Measurements from ENCODE around the gene LLGL1.

The LLGL1 gene

DNA sequence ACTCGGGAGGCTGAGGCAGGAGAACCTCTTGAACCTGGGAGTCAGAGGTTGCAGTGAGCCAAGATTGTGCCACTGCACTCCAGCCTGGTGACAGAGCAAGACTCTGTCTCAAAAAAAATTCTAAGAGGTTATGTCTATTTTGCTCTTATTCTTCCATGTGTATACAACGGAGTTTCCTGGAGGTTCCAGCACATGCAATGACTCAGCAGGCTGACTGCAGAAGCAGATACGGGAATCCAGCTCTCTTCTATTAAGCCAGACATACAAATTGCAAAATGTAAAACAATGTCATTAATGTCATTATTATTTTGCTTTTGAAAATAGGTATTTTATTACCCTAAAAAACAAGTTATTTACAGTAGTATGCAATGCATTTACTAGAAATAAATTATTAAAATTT is 53.4 kb downstream of the LLGL1 start:
- no peak for DNase-seq

GRCh38 chr17:18280249-18280648 is 54.8 kb downstream of the LLGL1 start:
- no peak for DNase-seq

DNA sequence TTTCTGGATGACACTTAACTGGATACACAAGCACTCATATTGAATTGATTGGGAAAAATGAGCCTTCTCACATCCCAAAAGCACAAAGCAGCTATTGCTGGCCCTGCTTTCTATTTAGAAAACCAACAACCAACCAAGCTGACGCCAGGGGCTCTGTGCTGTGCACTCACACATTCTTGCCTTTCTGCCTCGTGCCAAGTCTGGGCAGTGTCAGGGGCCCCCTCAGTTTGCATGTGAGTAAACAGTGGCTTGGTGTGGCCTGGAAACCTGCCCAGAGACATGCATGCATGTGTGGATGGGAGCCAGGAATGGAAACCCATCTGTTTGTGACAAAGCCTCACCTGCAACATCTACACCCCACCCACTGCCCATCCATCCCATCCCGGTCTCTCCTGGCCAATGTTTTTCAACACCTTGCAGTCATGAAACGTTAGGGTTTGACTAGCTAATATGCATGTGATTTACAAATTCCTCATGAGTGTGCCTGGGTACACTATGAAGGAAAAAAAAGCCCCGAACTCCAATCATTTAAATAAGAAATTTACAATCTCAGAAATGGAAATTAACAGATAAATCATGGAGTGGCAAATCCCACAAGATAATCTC is 55.4 kb downstream of the LLGL1 start:
- no peak for DNase-seq

DNA sequence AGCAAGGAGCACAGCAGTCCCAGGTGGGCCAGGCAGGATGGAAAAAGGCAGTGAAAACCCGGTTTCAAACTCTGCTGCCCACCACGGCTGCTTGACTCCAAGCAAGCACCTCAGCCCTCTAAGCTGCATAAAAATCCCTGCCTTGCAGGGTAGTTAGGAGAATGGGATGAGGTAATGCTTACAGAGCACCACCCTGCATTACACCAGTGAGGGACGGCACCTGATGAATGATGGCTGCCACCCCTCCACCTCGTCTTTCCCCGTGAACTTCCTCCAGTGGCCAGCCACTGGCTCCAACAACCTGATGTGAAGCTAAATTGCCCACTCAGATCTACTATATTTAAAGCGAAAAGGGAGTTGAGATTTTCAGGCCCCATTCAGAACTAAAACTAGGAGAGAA is 56.4 kb downstream of the LLGL1 start:
- DNase-seq: no peak

- no peak for DNase-seq
These were observed 59.9 kb downstream of the LLGL1 start for GRCh38 chr17:18285296-18285695.

DNA sequence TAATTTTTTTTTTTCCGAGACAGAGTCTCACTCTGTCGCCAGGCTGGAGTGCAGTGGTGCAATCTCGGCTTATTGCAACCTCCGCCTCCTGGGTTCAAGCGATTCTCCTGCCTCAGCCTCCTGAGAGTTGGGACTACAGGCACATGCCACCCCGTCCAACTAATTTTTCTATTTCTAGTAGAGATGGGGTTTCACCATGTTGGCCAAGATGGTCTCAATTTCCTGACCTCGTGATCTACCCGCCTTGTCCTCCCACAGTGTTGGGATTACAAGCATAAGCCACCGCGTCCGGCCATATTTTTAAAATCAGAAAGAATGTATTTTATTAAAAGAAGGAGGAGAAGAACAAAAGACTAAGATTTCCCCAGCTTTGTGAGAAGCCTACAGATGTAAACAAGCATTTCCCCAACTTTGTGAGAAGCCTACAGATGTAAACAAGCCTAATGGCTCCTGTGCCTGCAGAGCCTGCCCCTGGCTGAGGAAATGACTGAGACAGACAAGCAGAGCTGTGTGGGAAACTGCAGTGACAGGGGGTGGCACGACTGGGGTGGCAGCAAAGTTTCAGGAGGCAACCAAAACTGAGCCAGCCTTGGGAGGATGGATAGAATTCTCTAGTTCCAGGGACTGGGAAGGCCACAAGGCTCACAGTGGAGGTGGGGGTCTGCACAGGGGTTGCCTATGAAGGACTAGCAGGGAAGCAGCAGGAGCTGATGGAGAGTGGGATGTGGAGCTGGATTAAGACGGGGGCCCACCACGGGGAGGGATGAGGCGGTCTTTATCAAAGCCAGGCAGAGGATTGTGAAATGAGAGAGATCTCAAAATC is 66.5 kb downstream of the LLGL1 start:
- DNase-seq: no peak

Data from activated CD8-positive, alpha-beta memory T cell treated with anti-CD3 and anti-CD28 coated beads, Interleukin-2, amount 50 U/mL, for 48 hours (primary cell).